Femur (tissue), 1 donor: ENCODE measurements around the gene ATP2C1.

Experiments
- DNase-seq: peaks from one replicate; pipeline ENCODE4 v3.0.0-alpha.2; 2017

ATP2C1 gene

GRCh38 chr3:131053043-131053859 lies 159.4 kb downstream of the ATP2C1 start:
- no peak for DNase-seq
